Ishikawa (cell line): Measurements from ENCODE around the gene SLC4A3.

Experiments
- CEBPB ChIP-seq: IDR thresholded peaks from 2 replicates; pipeline ENCODE4 v1.6.1; 2012
- CREB1 ChIP-seq: IDR thresholded peaks from 2 replicates; pipeline ENCODE4 v1.6.1; 2012; ENCODE audit warnings: low read depth
- EGR1 ChIP-seq: IDR thresholded peaks from 2 replicates; pipeline ENCODE4 v1.6.1; 2012
- EP300 ChIP-seq: IDR thresholded peaks from 2 replicates; pipeline ENCODE4 v1.6.1; 2012; ENCODE audit warnings: borderline replicate concordance
- FOXM1 ChIP-seq: IDR thresholded peaks from 2 replicates; pipeline ENCODE4 v1.6.1; 2012; ENCODE audit warnings: low read depth, borderline replicate concordance
- MAX ChIP-seq: IDR thresholded peaks from 2 replicates; pipeline ENCODE4 v1.6.1; 2012
- NFIC ChIP-seq: IDR thresholded peaks from 2 replicates; pipeline ENCODE4 v1.6.1; 2012
- RAD21 ChIP-seq: IDR thresholded peaks from 2 replicates; pipeline ENCODE4 v1.6.1; 2012; ENCODE audit warnings: low read depth
- REST ChIP-seq: IDR thresholded peaks from 2 replicates; pipeline ENCODE4 v1.6.1; 2012; ENCODE audit warnings: low read depth, mild to moderate bottlenecking
- TAF1 ChIP-seq: IDR thresholded peaks from 2 replicates; pipeline ENCODE4 v1.6.1; 2012; ENCODE audit warnings: low read depth, mild to moderate bottlenecking
- TCF12 ChIP-seq: IDR thresholded peaks from 2 replicates; pipeline ENCODE4 v1.6.1; 2012; ENCODE audit warnings: low read depth
- TEAD4 ChIP-seq: IDR thresholded peaks from 2 replicates; pipeline ENCODE4 v1.6.1; 2012
- USF1 ChIP-seq: IDR thresholded peaks from 2 replicates; pipeline ENCODE4 v1.6.1; 2012
- YY1 ChIP-seq: IDR thresholded peaks from 2 replicates; pipeline ENCODE4 v1.6.1; 2012; ENCODE audit warnings: low read depth
- ZBTB7A ChIP-seq: IDR thresholded peaks from 2 replicates; pipeline ENCODE4 v1.6.1; 2012; ENCODE audit warnings: low read depth

SLC4A3 gene

GRCh38 chr2:219633276-219634065 is 6.0 kb downstream of the SLC4A3 start:
- TF ChIP-seq MAX = no peak
- TF ChIP-seq NFIC = no peak
- no peak for TF ChIP-seq USF1
- TF ChIP-seq EGR1 = no peak
- no peak for TF ChIP-seq ZBTB7A
- TF ChIP-seq FOXM1 = no peak
- no peak for TF ChIP-seq TEAD4
- no peak for TF ChIP-seq TAF1
- TF ChIP-seq EP300 = no peak
- no peak for TF ChIP-seq REST
- no peak for TF ChIP-seq CREB1
- no peak for TF ChIP-seq YY1
- TF ChIP-seq RAD21 = no peak
- no peak for TF ChIP-seq TCF12
- TF ChIP-seq CEBPB = no peak

GRCh38 chr2:219634171-219634940 is 6.9 kb downstream of the SLC4A3 start:
- TF ChIP-seq CEBPB = no peak
- TF ChIP-seq EGR1 = no peak
- TF ChIP-seq RAD21 = no peak

- TF ChIP-seq EGR1 (no peak), CREB1 (no peak), YY1 (no peak), MAX (no peak), TEAD4 (no peak), ZBTB7A (no peak), NFIC (no peak), FOXM1 (no peak), RAD21 (no peak), USF1 (no peak), TAF1 (no peak)
These were observed 7.7 kb downstream of the SLC4A3 start for GRCh38 chr2:219634951-219635751.

GRCh38 chr2:219636144-219636915 is 8.9 kb downstream of the SLC4A3 start:
- TF ChIP-seq RAD21 = no peak

- TF ChIP-seq NFIC (no peak), EGR1 (no peak), YY1 (no peak), ZBTB7A (no peak)
These were observed 9.8 kb downstream of the SLC4A3 start for GRCh38 chr2:219636941-219637841.

- TF ChIP-seq YY1 = no peak
- TF ChIP-seq EGR1 = no peak
- no peak for TF ChIP-seq TCF12
- TF ChIP-seq CREB1 = no peak
- no peak for TF ChIP-seq MAX
- no peak for TF ChIP-seq RAD21
- TF ChIP-seq TEAD4 = no peak
- TF ChIP-seq ZBTB7A = no peak
- no peak for TF ChIP-seq EP300
- TF ChIP-seq REST = no peak
- TF ChIP-seq CEBPB = no peak
These were observed 10.4 kb downstream of the SLC4A3 start for GRCh38 chr2:219637842-219638185.
